Endodermal cell (in vitro differentiated cells): Measurements from ENCODE around the gene ACOX3. TPM values are rescaled to one million over a fixed set of nuclear protein-coding genes. Genes with fewer than 3 reads are reported as not detected.
"Not testable (repeated sequence)": the region's sequence is repeated elsewhere in the genome, so short reads cannot be mapped to it uniquely, and the experiment has no call there.

Source experiments
- DNase-seq: peaks from one replicate; pipeline ENCODE4 v3.0.0-alpha.2; 2017
- H3K27ac ChIP-seq: 2 replicates; pipeline ENCODE4 v1.5.1; 2013; ENCODE audit warnings: mild to moderate bottlenecking, low read depth, low read length, moderate library complexity
- H3K27me3 ChIP-seq: 2 replicates; pipeline ENCODE4 v1.6.1; 2013; ENCODE audit warnings: mild to moderate bottlenecking, low read length, moderate library complexity; ENCODE audit not compliant: insufficient read depth, control insufficient read depth, poor library complexity, severe bottlenecking
- H3K36me3 ChIP-seq: 2 replicates; pipeline ENCODE4 v1.7.0; 2013; ENCODE audit warnings: mild to moderate bottlenecking, low read length, moderate library complexity; ENCODE audit not compliant: control insufficient read depth, insufficient read depth
- H3K4me1 ChIP-seq: one replicate; pipeline ENCODE4 v1.7.0; 2013; ENCODE audit warnings: low read length; ENCODE audit not compliant: control insufficient read depth, insufficient read depth
- H3K4me3 ChIP-seq: 2 replicates; pipeline ENCODE4 v1.5.1; 2013; ENCODE audit warnings: mild to moderate bottlenecking, low read length, moderate library complexity
- H3K9ac ChIP-seq: 2 replicates; pipeline ENCODE4 v1.6.1; 2013; ENCODE audit warnings: mild to moderate bottlenecking, low read length, moderate library complexity; ENCODE audit not compliant: poor library complexity, severe bottlenecking; ENCODE audit errors: extremely low read depth
- H3K9me3 ChIP-seq: 2 replicates; pipeline ENCODE4 v1.6.1; 2013; ENCODE audit warnings: mild to moderate bottlenecking, low read length, moderate library complexity; ENCODE audit not compliant: control insufficient read depth
- H3K27ac Mint-ChIP-seq: 2 replicates; pipeline ENCODE4 v1.8.0; 2020; ENCODE audit warnings: mixed read lengths
- H3K27me3 Mint-ChIP-seq: 2 replicates; pipeline ENCODE4 v1.8.0; 2021; ENCODE audit warnings: mild to moderate bottlenecking, mixed read lengths; ENCODE audit not compliant: insufficient read depth
- H3K36me3 Mint-ChIP-seq: 2 replicates; pipeline ENCODE4 v1.8.0; 2020; ENCODE audit warnings: low read depth, mixed read lengths
- H3K4me1 Mint-ChIP-seq: 2 replicates; pipeline ENCODE4 v1.8.0; 2020; ENCODE audit warnings: mixed read lengths
- H3K4me3 Mint-ChIP-seq: 2 replicates; pipeline ENCODE4 v1.8.0; 2020; ENCODE audit warnings: mild to moderate bottlenecking, moderate library complexity, mixed read lengths
- H3K9me3 Mint-ChIP-seq: 2 replicates; pipeline ENCODE4 v1.8.0; 2020; ENCODE audit warnings: mild to moderate bottlenecking, mixed read lengths
- CTCF ChIP-seq: fragments of 200-600 bp; sonication (generic); conservative IDR thresholded peaks from 2 replicates; pipeline ENCODE4 v1.5.0; 2021; ENCODE audit warnings: antibody characterized with exemption, mild to moderate bottlenecking
- WGBS, 2 experiments: methylation state at CpG; one replicate each; pipeline versions ENCODE4 v1.1.5 to v1.1.7; 2013; ENCODE audit warnings: missing lambda C conversion rate in 2 of 2, mixed read lengths in 1 of 2; ENCODE audit not compliant: insufficient coverage in 1 of 2, insufficient read length in 1 of 2; 5-methylcytosine and 5-hydroxymethylcytosine counted together
- total RNA-seq, 2 donors: library from RNA; stranded (reverse); fragmentation: NEBNext Ultra II Directional in 1 of 2; extraction: Animal tissue kit (Norgen Biotek cat#: 25700) in 1 of 2; gene quantifications; 2 replicates in 1 of 2; 3 replicates in 1 of 2; pipeline ENCODE4 v1.2.1, GENCODE V29; 2021

Gene ACOX3
- total RNA-seq, 2 donors from 2014 or later = 55.1 to 146 TPM

- no peak overlapping the region for H3K27ac Mint-ChIP-seq
Measured at GRCh38 chr4:8427262-8427661, 13.3 kb downstream of the ACOX3 start.

GRCh38 chr4:8422786-8423185, 17.7 kb downstream of the ACOX3 start:
- DNase-seq = no peak
- Mint-ChIP-seq H3K9me3 (peaks cover 4% of the 10 kb centered on the region), H3K27me3 (no peaks in the 10 kb centered on the region), H3K4me3 (no peak overlapping the region), H3K27ac (no peak overlapping the region), H3K4me1 (peaks cover 14% of the 10 kb centered on the region), H3K36me3 (peaks cover 34% of the 10 kb centered on the region)
- Histone ChIP-seq H3K9ac (no peak overlapping the region), H3K36me3 (peaks cover 30% of the 10 kb centered on the region), H3K9me3 (peaks cover 7% of the 10 kb centered on the region), H3K27ac (no peak overlapping the region), H3K27me3 (no peaks in the 10 kb centered on the region), H3K4me1 (no peaks in the 10 kb centered on the region), H3K4me3 (no peak overlapping the region)
- 84 to 94% methylated on average over 2 to 5 of the region's 5 CpGs for WGBS, 2 experiments
- TF ChIP-seq CTCF = no peak

More at GRCh38 chr4:8427262-8427661, 13.3 kb downstream of the ACOX3 start:
- Mint-ChIP-seq H3K27me3 (no peaks in the 10 kb centered on the region), H3K36me3 (peaks cover 39% of the 10 kb centered on the region), H3K4me3 (peak overlapping the region; percentile 87), H3K4me1 (peaks cover 20% of the 10 kb centered on the region), H3K9me3 (peaks cover 37% of the 10 kb centered on the region)
- Histone ChIP-seq H3K9me3 (peaks cover 32% of the 10 kb centered on the region), H3K4me1 (no peaks in the 10 kb centered on the region), H3K36me3 (peaks cover 20% of the 10 kb centered on the region), H3K4me3 (peak overlapping the region; percentile 96), H3K9ac (peak overlapping the region; percentile 98), H3K27ac (no peak overlapping the region), H3K27me3 (no peaks in the 10 kb centered on the region)
- 86 to 88% methylated on average over 14 to 17 of the region's 17 CpGs for WGBS, 2 experiments
- no peak for TF ChIP-seq CTCF
- DNase-seq = no peak

GRCh38 chr4:8422327-8422726, 18.2 kb downstream of the ACOX3 start:
- peaks cover 34% of the 10 kb centered on the region for H3K36me3 ChIP-seq
- 90 to 92% methylated on average over 3 to 4 of the region's 4 CpGs for WGBS, 2 experiments
- H3K4me1 Mint-ChIP-seq = peaks cover 12% of the 10 kb centered on the region
- no peak overlapping the region for H3K9ac ChIP-seq
- peaks cover 7% of the 10 kb centered on the region for H3K9me3 ChIP-seq
- H3K4me1 ChIP-seq = no peaks in the 10 kb centered on the region
- H3K4me3 ChIP-seq = no peak overlapping the region
- H3K27ac ChIP-seq = no peak overlapping the region
- no peak overlapping the region for H3K27ac Mint-ChIP-seq
- peaks cover 32% of the 10 kb centered on the region for H3K36me3 Mint-ChIP-seq
- TF ChIP-seq CTCF = no peak
- H3K4me3 Mint-ChIP-seq = no peak overlapping the region
- no peaks in the 10 kb centered on the region for H3K27me3 Mint-ChIP-seq
- DNase-seq = no peak
- H3K27me3 ChIP-seq = no peaks in the 10 kb centered on the region
- peaks cover 4% of the 10 kb centered on the region for H3K9me3 Mint-ChIP-seq

- H3K4me3 Mint-ChIP-seq, H3K9me3 ChIP-seq: not testable (repeated sequence)
Measured at GRCh38 chr4:8420151-8420550, 20.4 kb downstream of the ACOX3 start.

More at GRCh38 chr4:8420151-8420550, 20.4 kb downstream of the ACOX3 start:
- H3K9me3 Mint-ChIP-seq, H3K27me3 ChIP-seq, H3K9ac ChIP-seq, H3K27ac Mint-ChIP-seq, H3K4me1 ChIP-seq, DNase-seq, H3K27ac ChIP-seq, H3K4me3 ChIP-seq, H3K27me3 Mint-ChIP-seq: not testable (repeated sequence)
- Mint-ChIP-seq H3K4me1 (peaks cover 10% of the 10 kb centered on the region), H3K36me3 (peaks cover 34% of the 10 kb centered on the region)
- H3K36me3 ChIP-seq = peaks cover 51% of the 10 kb centered on the region
